CD4-positive, CD25-positive, alpha-beta regulatory T cell (primary cell): ENCODE measurements around the gene OTUB1. TPM values are rescaled to one million over a fixed set of nuclear protein-coding genes. Genes with fewer than 3 reads are reported as not detected.
A peak's percentile ranks its signal among the peaks of the same experiment; 100 is the strongest.

ENCODE experiments used
- ATAC-seq, 2 donors: fragments of 150-1000 bp; cut with Tn5 transposase; one replicate each; pipeline ENCODE4 v1.10.0; 2021; ENCODE audit warnings: low read depth in 2 of 2, moderate number of reproducible peaks in 2 of 2, moderate library complexity in 1 of 2
- DNase-seq, 3 donors: peaks; one replicate each; pipeline versions ENCODE4 v3.0.0 to v3.0.0-alpha.2; 2012 to 2022; ENCODE audit warnings: mixed read lengths in 1 of 3
- H3K27ac ChIP-seq: one replicate; pipeline ENCODE4 v1.7.0; 2013; ENCODE audit warnings: mild to moderate bottlenecking, low read length; ENCODE audit not compliant: insufficient read depth, poor library complexity, severe bottlenecking
- H3K27me3 ChIP-seq: one replicate; pipeline ENCODE4 v1.7.0; 2013; ENCODE audit warnings: low read length; ENCODE audit not compliant: control insufficient read depth, insufficient read depth
- H3K36me3 ChIP-seq: one replicate; pipeline ENCODE4 v1.7.0; 2013; ENCODE audit warnings: mild to moderate bottlenecking, low read length, moderate library complexity; ENCODE audit not compliant: control insufficient read depth, insufficient read depth
- H3K4me1 ChIP-seq: 2 replicates; pipeline ENCODE4 v1.7.0; 2013; ENCODE audit warnings: mild to moderate bottlenecking, low read length; ENCODE audit not compliant: insufficient read depth, control insufficient read depth, poor library complexity, severe bottlenecking
- H3K4me3 ChIP-seq: one replicate; pipeline ENCODE4 v1.7.0; 2013; ENCODE audit warnings: low read depth, mild to moderate bottlenecking, low read length, moderate library complexity
- H3K9me3 ChIP-seq, 2 experiments: 1 replicate in 1 of 2; 2 replicates in 1 of 2; pipeline ENCODE4 v1.7.0; 2013; ENCODE audit warnings: low read length in 2 of 2, mild to moderate bottlenecking in 1 of 2, moderate library complexity in 1 of 2; ENCODE audit not compliant: control insufficient read depth in 2 of 2
- H3K27ac Mint-ChIP-seq, 3 donors: one replicate each; pipeline ENCODE4 v1.8.0; 2020 to 2022; ENCODE audit warnings: mild to moderate bottlenecking in 3 of 3, mixed read lengths in 3 of 3, moderate library complexity in 2 of 3
- H3K27me3 Mint-ChIP-seq: one replicate; pipeline ENCODE4 v1.8.0; 2022; ENCODE audit warnings: mild to moderate bottlenecking, mixed read lengths
- H3K36me3 Mint-ChIP-seq: one replicate; pipeline ENCODE4 v1.8.0; 2020; ENCODE audit warnings: mixed read lengths
- H3K4me1 Mint-ChIP-seq, 4 donors: one replicate each; pipeline ENCODE4 v1.8.0; 2020 to 2022; ENCODE audit warnings: mixed read lengths in 4 of 4, mild to moderate bottlenecking in 1 of 4
- H3K4me3 Mint-ChIP-seq, 4 donors: one replicate each; pipeline ENCODE4 v1.8.0; 2020 to 2022; ENCODE audit warnings: mild to moderate bottlenecking in 4 of 4, mixed read lengths in 4 of 4, moderate library complexity in 3 of 4
- H3K9me3 Mint-ChIP-seq, 7 donors: one replicate each; pipeline ENCODE4 v1.8.0; 2020 to 2022; ENCODE audit warnings: mixed read lengths in 7 of 7, mild to moderate bottlenecking in 3 of 7, moderate library complexity in 2 of 7
- polyA plus RNA-seq, 4 donors: library from polyadenylated mRNA; unstranded; fragments of 300-500 nt; fragmentation: Illumina TruSeq; gene quantifications; one replicate each; pipeline ENCODE4 v1.2.3, GENCODE V29; 2021
- total RNA-seq: library from RNA; stranded (reverse); gene quantifications from one replicate; pipeline ENCODE4 v1.2.3, GENCODE V29; 2022

The OTUB1 gene
- total and polyA plus RNA-seq, 5 donors from 2014 or later: 78.6 to 216 (median 156) TPM

DNA sequence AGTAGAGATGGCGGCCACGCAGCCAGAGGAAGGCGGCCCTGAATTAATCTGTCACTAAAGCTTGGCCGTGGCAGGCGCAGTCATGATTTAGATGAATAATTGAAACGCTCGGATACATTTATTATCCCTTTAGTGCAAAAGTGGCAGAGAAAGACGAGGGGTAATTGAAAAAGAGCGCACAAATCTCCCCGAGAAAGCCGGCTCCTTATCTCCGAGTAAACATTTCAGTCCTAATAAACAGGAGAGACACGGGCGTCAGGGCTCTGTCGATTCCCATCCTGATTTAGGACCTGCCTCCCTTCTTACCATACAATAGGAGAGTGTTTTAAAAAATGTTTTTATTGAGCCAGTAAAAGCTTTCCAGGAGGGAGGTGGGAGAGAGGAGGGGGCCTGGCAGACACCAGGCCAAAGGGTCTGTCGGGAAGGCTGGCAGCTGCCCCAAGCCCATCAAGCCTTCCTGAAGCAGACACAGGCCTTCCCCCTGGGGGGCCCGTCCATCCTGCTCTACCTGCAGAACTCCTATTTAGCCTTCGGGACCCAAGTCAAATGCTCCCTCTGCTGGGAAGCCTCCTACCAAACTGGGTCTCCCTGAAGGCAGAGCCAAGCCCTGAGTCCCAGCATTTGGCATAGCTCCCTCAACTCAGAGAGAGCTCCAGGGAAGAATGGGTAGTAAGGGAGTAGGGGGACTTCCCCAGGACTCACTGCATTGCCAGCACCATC is 22.8 kb downstream of the OTUB1 start:
- no peaks in the 10 kb centered on the region for H3K36me3 Mint-ChIP-seq
- no peaks in the 10 kb centered on the region for H3K27me3 ChIP-seq
- no peak overlapping the region for H3K4me3 ChIP-seq
- ATAC-seq (no peak), DNase-seq (no peak)
- H3K4me3 Mint-ChIP-seq: peak overlapping the region in 1 of 4 donors; percentile 7
- no peak overlapping the region for H3K27ac ChIP-seq
- peaks cover 28% of the 10 kb centered on the region for H3K27me3 Mint-ChIP-seq
- H3K4me1 ChIP-seq: peaks cover 12% of the 10 kb centered on the region
- peaks cover 0 to 10% (median 2%) of the 10 kb centered on the region in 4 donors for H3K4me1 Mint-ChIP-seq
- H3K9me3 ChIP-seq: peaks cover 0 to 8% of the 10 kb centered on the region in 2 experiments
- peaks cover 0 to 7% (median 0%) of the 10 kb centered on the region in 7 donors for H3K9me3 Mint-ChIP-seq
- no peaks in the 10 kb centered on the region for H3K36me3 ChIP-seq
- H3K27ac Mint-ChIP-seq: no peak overlapping the region

DNA sequence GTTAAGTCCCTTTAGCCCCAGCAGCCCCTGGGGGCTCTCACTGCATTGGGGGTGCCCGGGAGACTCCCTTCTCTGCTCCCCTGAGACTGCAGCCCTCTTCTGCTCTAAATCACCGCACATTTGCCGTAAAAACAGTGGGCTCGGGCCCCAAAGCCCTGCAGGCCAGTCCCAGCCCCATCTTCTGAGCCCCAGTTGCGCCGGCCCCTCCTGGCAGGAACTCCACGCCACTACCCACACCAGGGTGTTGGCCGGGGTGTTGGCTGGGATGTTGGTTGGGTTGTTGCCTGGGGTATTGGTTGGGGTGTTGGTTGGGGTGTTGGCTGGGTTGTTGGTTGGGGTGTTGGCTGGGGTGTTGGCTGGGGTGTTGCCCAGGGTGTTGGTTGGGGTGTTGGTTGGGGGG is 23.5 kb downstream of the OTUB1 start:
- DNase-seq: no peak
- Histone ChIP-seq H3K27me3 (no peaks in the 10 kb centered on the region), H3K36me3 (no peaks in the 10 kb centered on the region), H3K4me1 (peaks cover 12% of the 10 kb centered on the region), H3K27ac (no peak overlapping the region), H3K9me3 (peaks cover 0 to 8% of the 10 kb centered on the region in 2 experiments), H3K4me3 (no peak overlapping the region)
- peaks cover 0 to 10% (median 2%) of the 10 kb centered on the region in 4 donors for H3K4me1 Mint-ChIP-seq
- no peak overlapping the region for H3K4me3 Mint-ChIP-seq
- H3K27me3 Mint-ChIP-seq: peaks cover 28% of the 10 kb centered on the region
- H3K9me3 Mint-ChIP-seq: peaks cover 0 to 7% (median 0%) of the 10 kb centered on the region in 7 donors
- H3K36me3 Mint-ChIP-seq: no peaks in the 10 kb centered on the region
- no peak for ATAC-seq
- no peak overlapping the region for H3K27ac Mint-ChIP-seq

DNA sequence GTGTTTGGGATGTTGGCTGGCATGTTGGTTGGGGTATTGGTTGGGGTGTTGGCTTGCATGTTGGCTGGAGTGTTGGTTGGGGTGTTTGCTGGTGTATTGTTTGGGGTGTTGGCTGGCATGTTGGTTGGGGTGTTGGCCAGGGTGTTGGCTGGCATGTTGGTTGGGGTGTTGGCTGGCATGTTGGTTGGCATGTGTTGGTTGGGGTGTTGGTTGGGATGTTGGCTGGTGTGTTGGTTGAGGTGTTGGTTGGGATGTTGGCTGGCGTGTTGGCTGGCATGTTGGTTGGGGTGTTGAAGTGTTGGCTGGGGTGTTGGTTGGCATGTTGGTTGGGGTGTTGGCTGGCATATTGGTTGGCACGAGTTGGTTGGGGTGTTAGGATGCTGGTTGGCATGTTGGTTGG is 24.5 kb downstream of the OTUB1 start:
- Mint-ChIP-seq H3K27me3 (peaks cover 28% of the 10 kb centered on the region), H3K4me1 (peaks cover 0 to 10% (median 2%) of the 10 kb centered on the region in 4 donors), H3K27ac (no peak overlapping the region), H3K36me3 (no peaks in the 10 kb centered on the region), H3K9me3 (peaks cover 0 to 7% (median 0%) of the 10 kb centered on the region in 7 donors), H3K4me3 (no peak overlapping the region)
- peaks cover 0 to 8% of the 10 kb centered on the region in 2 experiments for H3K9me3 ChIP-seq
- no peak overlapping the region for H3K4me3 ChIP-seq
- ATAC-seq (no peak), DNase-seq (no peak)
- H3K4me1 ChIP-seq: peaks cover 12% of the 10 kb centered on the region
- no peaks in the 10 kb centered on the region for H3K36me3 ChIP-seq
- H3K27ac ChIP-seq: no peak overlapping the region
- no peaks in the 10 kb centered on the region for H3K27me3 ChIP-seq

DNA sequence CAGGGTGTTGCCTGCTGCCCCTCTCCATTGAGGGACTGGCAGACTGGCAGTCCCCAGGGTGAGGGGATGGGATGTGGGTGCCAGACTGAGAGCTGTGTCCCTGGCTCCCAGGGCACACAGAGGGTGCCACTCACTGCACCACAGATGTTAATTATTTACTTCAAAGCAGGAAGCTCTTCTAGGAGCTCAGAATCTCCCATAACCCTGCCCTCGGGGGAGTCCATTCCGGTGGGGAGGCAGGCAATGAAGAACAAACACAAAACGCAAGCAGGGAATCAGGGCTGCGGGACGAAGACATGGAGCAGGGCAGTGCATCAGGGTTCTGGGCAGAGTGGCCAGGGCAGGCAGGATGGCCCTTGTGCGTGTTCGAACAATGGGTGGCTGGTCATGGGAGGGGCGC is 25.1 kb downstream of the OTUB1 start:
- Mint-ChIP-seq H3K4me1 (peaks cover 0 to 10% (median 2%) of the 10 kb centered on the region in 4 donors), H3K27me3 (peaks cover 28% of the 10 kb centered on the region), H3K27ac (no peak overlapping the region), H3K4me3 (no peak overlapping the region), H3K36me3 (no peaks in the 10 kb centered on the region), H3K9me3 (peaks cover 0 to 7% (median 0%) of the 10 kb centered on the region in 7 donors)
- ATAC-seq: no peak
- DNase-seq: no peak
- Histone ChIP-seq H3K27me3 (no peaks in the 10 kb centered on the region), H3K4me3 (no peak overlapping the region), H3K27ac (no peak overlapping the region), H3K9me3 (peaks cover 0 to 8% of the 10 kb centered on the region in 2 experiments), H3K4me1 (peaks cover 12% of the 10 kb centered on the region), H3K36me3 (no peaks in the 10 kb centered on the region)

DNA sequence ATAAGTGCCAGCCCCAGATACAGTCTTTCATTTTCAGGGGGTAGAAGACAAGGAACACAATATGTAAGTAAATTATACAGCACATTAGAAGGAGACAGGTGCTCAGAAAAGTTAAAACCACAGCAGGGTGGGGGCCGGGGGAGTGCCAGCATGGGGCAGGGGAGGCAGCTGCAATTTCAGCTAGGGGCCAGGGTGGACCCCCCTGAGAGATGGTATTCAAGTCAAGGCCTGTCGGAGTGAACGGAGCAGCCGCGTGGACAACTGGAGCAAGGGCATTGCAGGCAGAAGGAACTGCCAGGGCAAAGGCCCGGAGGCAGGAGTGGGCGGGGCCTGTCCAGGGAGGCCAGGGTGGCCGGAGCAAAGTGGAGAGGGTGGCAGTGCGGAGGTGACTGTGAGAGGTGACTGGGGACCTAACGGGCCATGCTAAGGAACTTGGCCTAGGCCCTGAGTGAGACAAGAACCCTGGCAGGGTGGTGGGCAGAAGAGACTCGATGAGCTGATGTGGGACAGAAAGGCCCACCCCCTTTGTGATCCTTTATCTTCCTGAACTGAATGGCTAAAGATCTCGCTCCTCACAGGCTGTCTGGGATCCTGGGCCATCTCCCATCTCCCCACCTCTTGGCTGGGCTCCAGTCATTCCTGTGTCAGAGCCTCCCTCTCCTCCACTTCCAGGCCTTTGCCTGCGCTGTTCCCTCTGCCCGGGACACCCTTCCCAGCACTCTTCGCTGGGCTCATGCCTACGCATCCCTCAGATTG is 27.1 kb downstream of the OTUB1 start:
- Histone ChIP-seq H3K27ac (no peak overlapping the region), H3K4me1 (no peaks in the 10 kb centered on the region), H3K9me3 (peaks cover 0 to 8% of the 10 kb centered on the region in 2 experiments), H3K36me3 (no peaks in the 10 kb centered on the region), H3K4me3 (no peak overlapping the region), H3K27me3 (no peaks in the 10 kb centered on the region)
- H3K9me3 Mint-ChIP-seq: peaks cover 0 to 4% (median 0%) of the 10 kb centered on the region in 7 donors
- no peak overlapping the region for H3K4me3 Mint-ChIP-seq
- H3K4me1 Mint-ChIP-seq: no peaks in the 10 kb centered on the region
- H3K27me3 Mint-ChIP-seq: peaks cover 9% of the 10 kb centered on the region
- H3K36me3 Mint-ChIP-seq: no peaks in the 10 kb centered on the region
- ATAC-seq: no peak
- DNase-seq: no peak
- no peak overlapping the region for H3K27ac Mint-ChIP-seq

DNA sequence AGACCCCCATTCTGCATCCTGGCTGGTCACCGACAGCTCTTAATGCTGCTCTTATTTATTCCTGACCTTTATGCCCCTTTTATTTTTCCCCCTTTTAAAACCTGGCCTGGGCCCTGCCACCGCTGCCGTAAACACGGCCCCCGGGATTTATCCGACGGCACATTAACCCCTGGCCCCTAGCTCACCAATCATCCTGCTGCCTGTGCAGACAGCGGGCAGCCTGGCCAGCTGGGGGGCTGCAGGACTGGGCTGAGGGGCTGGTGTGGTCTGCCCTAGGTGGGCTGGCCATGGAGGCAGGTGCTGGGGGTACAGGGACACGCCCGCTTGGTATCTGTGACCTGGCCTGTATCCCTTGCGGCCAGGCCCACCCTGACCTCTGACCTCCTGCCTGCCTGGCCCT is 28.1 kb downstream of the OTUB1 start:
- H3K36me3 ChIP-seq: no peaks in the 10 kb centered on the region
- no peaks in the 10 kb centered on the region for H3K27me3 Mint-ChIP-seq
- no peak overlapping the region for H3K27ac Mint-ChIP-seq
- no peak for ATAC-seq
- peaks cover 0 to 8% of the 10 kb centered on the region in 2 experiments for H3K9me3 ChIP-seq
- no peak overlapping the region for H3K4me3 Mint-ChIP-seq
- H3K4me1 ChIP-seq: no peaks in the 10 kb centered on the region
- H3K4me3 ChIP-seq: no peak overlapping the region
- H3K9me3 Mint-ChIP-seq: peaks cover 0 to 4% (median 0%) of the 10 kb centered on the region in 7 donors
- no peaks in the 10 kb centered on the region for H3K4me1 Mint-ChIP-seq
- no peaks in the 10 kb centered on the region for H3K27me3 ChIP-seq
- no peak for DNase-seq
- H3K27ac ChIP-seq: no peak overlapping the region
- H3K36me3 Mint-ChIP-seq: no peaks in the 10 kb centered on the region

DNA sequence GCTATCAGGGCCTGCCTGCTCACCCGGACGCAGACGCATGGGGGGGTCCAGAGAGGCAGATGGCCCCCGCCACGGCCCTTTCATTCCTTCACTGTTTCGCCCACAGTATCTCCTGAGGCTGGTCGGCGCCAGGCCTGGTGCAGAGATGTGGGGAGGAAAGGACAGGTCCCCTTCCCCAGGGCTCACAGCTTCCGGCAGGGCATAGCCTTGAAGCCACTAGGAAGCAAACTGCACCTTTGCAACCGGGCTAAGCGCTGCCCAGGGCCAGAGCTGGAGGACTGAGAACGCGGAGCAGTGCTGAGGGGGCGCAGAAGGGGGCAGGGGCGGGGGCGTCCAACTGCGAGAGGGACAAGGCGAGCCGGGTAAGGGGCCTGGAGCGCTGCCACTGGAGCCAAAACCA is 29.3 kb downstream of the OTUB1 start:
- no peak for DNase-seq

More for the DNA sequence above, 29.3 kb downstream of the OTUB1 start:
- no peak for ATAC-seq
- Mint-ChIP-seq H3K27ac (no peak overlapping the region), H3K4me1 (no peaks in the 10 kb centered on the region), H3K36me3 (no peaks in the 10 kb centered on the region), H3K9me3 (peaks cover 0 to 2% (median 0%) of the 10 kb centered on the region in 7 donors), H3K4me3 (no peak overlapping the region), H3K27me3 (no peaks in the 10 kb centered on the region)
- Histone ChIP-seq H3K4me3 (no peak overlapping the region), H3K9me3 (peaks cover 0 to 5% of the 10 kb centered on the region in 2 experiments), H3K4me1 (no peaks in the 10 kb centered on the region), H3K27ac (no peak overlapping the region), H3K27me3 (no peaks in the 10 kb centered on the region), H3K36me3 (no peaks in the 10 kb centered on the region)
